Activated B cell treated with CpG ODN at 0.5 μM for 24 hours (primary cell): ENCODE data around the gene TCFL5. TPM values are rescaled to one million over a fixed set of nuclear protein-coding genes. Genes with fewer than 3 reads are reported as not detected.

ENCODE experiments used
- ATAC-seq: fragments of 200-7000 bp; cut with Tn5 transposase; one replicate; pipeline ENCODE4 v1.10.0; 2021; ENCODE audit warnings: low read depth, mild to moderate bottlenecking, moderate library complexity
- CTCF ChIA-PET: fragments of 350-600 bp; sonication (Branson Sonifier 250); formaldehyde crosslinking; loops from one replicate; lab custom pipeline; 2021; ENCODE audit warnings: antibody characterized with exemption; lab: Charles Lee
- POLR2A ChIA-PET: fragments of 350-600 bp; sonication (Branson Sonifier 250); formaldehyde crosslinking; loops from one replicate; lab custom pipeline; 2021; ENCODE audit warnings: antibody characterized with exemption; lab: Charles Lee
- DNase-seq: peaks from one replicate; pipeline ENCODE4 v3.0.0; 2022
- H3K27ac Mint-ChIP-seq: one replicate; pipeline ENCODE4 v1.8.0; 2020; ENCODE audit warnings: mixed read lengths
- H3K27me3 Mint-ChIP-seq: one replicate; pipeline ENCODE4 v1.8.0; 2021; ENCODE audit warnings: mixed read lengths
- H3K36me3 Mint-ChIP-seq: one replicate; pipeline ENCODE4 v1.8.0; 2021; ENCODE audit warnings: low read depth, mixed read lengths
- H3K4me1 Mint-ChIP-seq: one replicate; pipeline ENCODE4 v1.8.0; 2021; ENCODE audit warnings: mixed read lengths
- H3K4me3 Mint-ChIP-seq: one replicate; pipeline ENCODE4 v1.8.0; 2020; ENCODE audit warnings: mild to moderate bottlenecking, mixed read lengths
- H3K9me3 Mint-ChIP-seq: one replicate; pipeline ENCODE4 v1.8.0; 2020; ENCODE audit warnings: mixed read lengths
- intact Hi-C: fragments of 100-400 bp; cut with micrococcal nuclease; formaldehyde crosslinking; loops from one replicate; pipeline ENCODE4 v1.15.1; 2024
- total RNA-seq: library from RNA; stranded (reverse); gene quantifications from 2 replicates; pipeline ENCODE4 v1.2.3, GENCODE V29; 2022
- TF ChIP-seq, protein P1 (sequence below): fragments of 200-600 bp; IDR thresholded peaks from one replicate; pipeline ENCODE4 v1.8.0; 2022; ENCODE audit warnings: antibody characterized with exemption, mild to moderate bottlenecking

TCFL5 gene
- total RNA-seq, 1 donor from 2014 or later, result 54.5 TPM

DNA sequence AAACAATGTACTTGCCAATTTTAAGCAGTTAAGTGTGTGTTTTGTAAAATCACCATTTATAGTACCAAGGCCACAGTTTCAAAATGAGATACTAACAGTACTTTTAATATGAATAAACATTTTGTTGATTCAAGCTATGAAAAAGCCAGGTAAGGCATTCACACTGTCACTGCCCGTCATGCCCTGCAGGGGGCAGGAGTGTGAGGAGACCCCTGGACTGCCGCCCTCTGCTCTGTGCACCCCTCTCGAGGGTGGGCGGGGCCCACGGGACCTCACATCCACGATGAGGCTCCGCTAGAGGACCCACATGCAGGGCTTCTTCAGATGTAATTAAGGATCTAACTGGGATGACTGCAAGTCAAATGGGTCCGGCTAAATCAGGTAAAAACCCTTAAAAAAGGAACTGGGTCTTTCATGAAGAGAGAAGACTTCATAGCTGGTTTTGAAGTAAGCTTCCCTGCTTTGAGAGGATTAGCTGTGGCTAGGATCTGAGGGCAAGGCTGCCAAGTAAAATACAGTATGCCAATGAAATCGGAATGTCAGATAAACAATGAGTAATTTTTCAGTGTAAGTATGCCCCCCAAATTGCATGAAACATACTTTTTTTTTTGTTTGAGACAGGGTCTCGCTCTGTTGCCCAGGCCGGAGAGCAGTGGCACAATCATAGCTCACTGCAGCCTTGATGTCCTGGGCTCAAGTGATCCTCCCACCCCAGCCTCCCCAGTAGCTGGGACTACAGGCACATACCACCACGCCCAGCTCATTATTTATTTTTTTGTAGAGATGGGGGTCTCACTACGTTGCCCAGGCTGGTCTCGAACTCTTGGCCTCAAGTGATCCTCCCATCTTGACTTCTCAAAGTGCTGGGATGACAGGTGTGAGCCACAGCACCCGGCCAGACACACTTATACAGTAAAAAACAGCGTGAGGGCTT is 46.0 kb upstream of the TCFL5 start:
- intact Hi-C loops, result no loop called here
- Mint-ChIP-seq H3K27me3 (no peaks in the 10 kb centered on the region), H3K4me3 (no peak overlapping the region), H3K4me1 (peaks cover 15% of the 10 kb centered on the region), H3K9me3 (no peaks in the 10 kb centered on the region), H3K27ac (no peak overlapping the region), H3K36me3 (peaks cover 95% of the 10 kb centered on the region)
- ChIA-PET CTCF (interaction anchor here (0.7 to 2.2 kb wide), 9 partner anchors 8 to 101 kb away, joined by 3 to 12 read pairs (median 5); no protein-coding TSS in a partner anchor), POLR2A (interaction anchor here (0.6 to 1.5 kb wide), 4 partner anchors 14 to 65 kb away, joined by 3 to 6 read pairs (median 4); partner anchors contain the start of gene GID8)
- DNase-seq (no peak), ATAC-seq (peak; percentile 62)
- TF ChIP-seq, protein P1, sequence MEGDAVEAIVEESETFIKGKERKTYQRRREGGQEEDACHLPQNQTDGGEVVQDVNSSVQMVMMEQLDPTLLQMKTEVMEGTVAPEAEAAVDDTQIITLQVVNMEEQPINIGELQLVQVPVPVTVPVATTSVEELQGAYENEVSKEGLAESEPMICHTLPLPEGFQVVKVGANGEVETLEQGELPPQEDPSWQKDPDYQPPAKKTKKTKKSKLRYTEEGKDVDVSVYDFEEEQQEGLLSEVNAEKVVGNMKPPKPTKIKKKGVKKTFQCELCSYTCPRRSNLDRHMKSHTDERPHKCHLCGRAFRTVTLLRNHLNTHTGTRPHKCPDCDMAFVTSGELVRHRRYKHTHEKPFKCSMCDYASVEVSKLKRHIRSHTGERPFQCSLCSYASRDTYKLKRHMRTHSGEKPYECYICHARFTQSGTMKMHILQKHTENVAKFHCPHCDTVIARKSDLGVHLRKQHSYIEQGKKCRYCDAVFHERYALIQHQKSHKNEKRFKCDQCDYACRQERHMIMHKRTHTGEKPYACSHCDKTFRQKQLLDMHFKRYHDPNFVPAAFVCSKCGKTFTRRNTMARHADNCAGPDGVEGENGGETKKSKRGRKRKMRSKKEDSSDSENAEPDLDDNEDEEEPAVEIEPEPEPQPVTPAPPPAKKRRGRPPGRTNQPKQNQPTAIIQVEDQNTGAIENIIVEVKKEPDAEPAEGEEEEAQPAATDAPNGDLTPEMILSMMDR, result no peak

DNA sequence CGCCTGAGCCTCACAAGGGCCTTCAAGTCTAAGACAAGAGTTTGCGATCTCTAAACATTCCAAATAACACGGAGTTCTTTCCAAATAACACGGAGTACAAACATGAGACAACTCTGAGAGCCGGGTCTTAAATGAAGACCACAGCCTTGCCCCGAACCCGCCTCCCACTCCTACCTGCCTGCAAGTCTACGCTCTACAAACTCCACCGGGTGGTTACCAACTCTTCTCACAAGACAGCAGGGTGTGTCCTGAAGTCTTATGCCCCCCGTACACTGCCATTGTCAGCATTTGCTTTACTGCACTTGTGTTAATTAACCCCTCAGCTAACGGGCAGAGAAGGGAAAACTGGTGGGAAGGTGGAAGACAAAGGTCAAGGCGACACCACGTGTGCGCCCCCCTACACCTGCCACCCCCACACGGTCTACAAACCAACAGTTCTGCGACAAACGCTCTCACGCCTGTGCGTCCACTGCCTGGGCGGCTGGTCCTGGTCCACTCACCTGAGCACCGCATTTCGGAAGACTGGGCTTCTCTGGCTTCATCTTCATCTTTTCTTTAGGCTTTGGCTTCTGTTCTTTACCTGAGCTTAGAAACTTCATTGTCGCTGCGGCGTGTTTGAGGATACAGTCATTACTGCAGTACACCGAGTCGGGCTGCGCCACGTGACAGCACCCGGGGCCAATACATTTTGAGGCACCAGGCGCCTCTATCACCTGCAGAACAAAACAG is 45.2 kb upstream of the TCFL5 start:
- CTCF ChIA-PET, result interaction anchor here (1.1 to 2.2 kb wide), 6 partner anchors 10 to 102 kb away, joined by 3 to 12 read pairs (median 6); no protein-coding TSS in a partner anchor
- peaks cover 97% of the 10 kb centered on the region for H3K36me3 Mint-ChIP-seq
- H3K4me3 Mint-ChIP-seq, result no peak overlapping the region
- no peak overlapping the region for H3K27ac Mint-ChIP-seq
- no peaks in the 10 kb centered on the region for H3K9me3 Mint-ChIP-seq
- POLR2A ChIA-PET, result interaction anchor here (1.5 kb wide), 1 partner anchor 47 kb away, joined by 5 read pairs; no protein-coding TSS in a partner anchor
- peaks cover 15% of the 10 kb centered on the region for H3K4me1 Mint-ChIP-seq
- ATAC-seq, result no peak
- H3K27me3 Mint-ChIP-seq, result no peaks in the 10 kb centered on the region
- intact Hi-C loops, result no loop called here
- no peak for DNase-seq
- TF ChIP-seq, protein P1, result no peak

DNA sequence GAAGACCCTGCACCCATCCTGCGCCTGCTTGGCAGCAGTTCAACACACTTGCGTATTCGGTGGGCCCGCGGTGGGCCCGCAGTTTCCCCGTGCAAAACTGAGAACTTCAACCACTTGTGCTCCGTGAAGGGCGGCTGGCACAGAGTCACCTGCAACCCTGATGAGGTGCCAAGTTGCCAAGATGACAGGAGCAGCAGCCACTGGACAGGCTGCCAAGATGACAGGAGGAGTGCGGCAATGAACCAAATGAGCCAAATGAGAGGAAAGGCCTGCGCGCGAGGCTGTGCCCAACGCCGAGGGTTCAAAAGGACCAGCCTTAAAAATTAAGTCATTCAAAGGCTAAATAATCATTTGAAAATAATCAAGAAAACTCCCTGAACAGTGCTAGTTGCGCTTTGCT is 44.6 kb upstream of the TCFL5 start:
- no peak for DNase-seq
- Mint-ChIP-seq H3K4me1 (peaks cover 15% of the 10 kb centered on the region), H3K9me3 (no peaks in the 10 kb centered on the region), H3K27ac (no peak overlapping the region), H3K36me3 (peaks cover 98% of the 10 kb centered on the region), H3K4me3 (no peak overlapping the region), H3K27me3 (no peaks in the 10 kb centered on the region)
- POLR2A ChIA-PET, result interaction anchor here (1.5 kb wide), 1 partner anchor 48 kb away, joined by 5 read pairs; no protein-coding TSS in a partner anchor
- ATAC-seq, result no peak
- CTCF ChIA-PET, result no interaction called here
- TF ChIP-seq, protein P1, result no peak
- intact Hi-C loops, result no loop called here

DNA sequence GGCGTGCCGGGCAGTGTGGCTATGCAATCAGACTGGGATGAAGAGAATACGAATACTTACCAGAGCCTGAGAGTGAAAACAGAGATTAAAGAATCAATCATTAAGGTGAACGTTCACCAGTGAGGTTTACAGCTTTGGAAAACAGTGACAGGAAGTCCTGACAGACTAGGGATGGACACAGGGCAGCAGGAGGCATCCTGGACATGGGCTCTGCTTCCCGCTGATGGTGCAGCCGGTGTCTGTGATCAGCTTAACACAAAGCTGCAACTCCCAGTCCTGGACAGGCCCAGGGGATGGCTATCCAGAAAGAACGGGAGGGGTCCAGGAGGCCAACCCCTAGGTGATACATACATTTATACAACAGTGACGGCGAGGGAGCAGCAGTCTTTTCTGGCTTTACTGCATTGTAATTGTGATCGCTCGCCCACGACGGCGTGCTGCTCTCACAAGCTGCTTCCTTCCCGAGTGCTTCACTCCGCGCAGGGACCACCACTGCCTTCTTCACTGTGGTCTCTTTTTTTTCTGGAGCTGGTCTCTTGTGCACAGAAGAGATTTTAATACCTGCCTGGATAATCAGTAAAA is 44.0 kb upstream of the TCFL5 start:
- ATAC-seq, result no peak

More for the DNA sequence above, 44.0 kb upstream of the TCFL5 start:
- no peaks in the 10 kb centered on the region for H3K9me3 Mint-ChIP-seq
- TF ChIP-seq, protein P1, result no peak
- intact Hi-C loops, result no loop called here
- H3K27ac Mint-ChIP-seq, result no peak overlapping the region
- peaks cover 16% of the 10 kb centered on the region for H3K4me1 Mint-ChIP-seq
- H3K27me3 Mint-ChIP-seq, result no peaks in the 10 kb centered on the region
- no peak for DNase-seq
- no peak overlapping the region for H3K4me3 Mint-ChIP-seq
- peaks cover 95% of the 10 kb centered on the region for H3K36me3 Mint-ChIP-seq
- ChIA-PET CTCF (no interaction called here), POLR2A (no interaction called here)
